ENCODE results near the gene AK1.
"Not testable (repeated sequence)": the region's sequence is repeated elsewhere in the genome, so short reads cannot be mapped to it uniquely, and the experiment has no call there.

The AK1 gene

GRCh38 chr9:127881715-127882114 is 4.2 kb upstream of the AK1 start:
- DNase-seq, result not testable (repeated sequence)

- DNase-seq, result no peak
These were observed 2.7 kb upstream of the AK1 start for GRCh38 chr9:127880143-127880542.

- DNase-seq, result no peak
These were observed 1.3 kb upstream of the AK1 start for GRCh38 chr9:127878652-127879390.

GRCh38 chr9:127878001-127878651 is 651 bp upstream of the AK1 start:
- no peak for DNase-seq

GRCh38 chr9:127876764-127877562 is 512 bp downstream of the AK1 start:
- no peak for DNase-seq

- DNase-seq, result no peak
These were observed 1.3 kb downstream of the AK1 start for GRCh38 chr9:127876026-127876763.

GRCh38 chr9:127875306-127875966 is 2.0 kb downstream of the AK1 start:
- no peak for DNase-seq

GRCh38 chr9:127874301-127875221 is 2.9 kb downstream of the AK1 start:
- DNase-seq, result no peak

GRCh38 chr9:127873886-127874285 is 3.6 kb downstream of the AK1 start:
- DNase-seq, result no peak

GRCh38 chr9:127873223-127873691 is 4.2 kb downstream of the AK1 start:
- no peak for DNase-seq

GRCh38 chr9:127872369-127873222 is 4.9 kb downstream of the AK1 start:
- DNase-seq, result no peak

- DNase-seq, result no peak
These were observed 5.9 kb downstream of the AK1 start for GRCh38 chr9:127871531-127871930.

GRCh38 chr9:127870887-127871286 is 6.6 kb downstream of the AK1 start:
- DNase-seq, result no peak

GRCh38 chr9:127870153-127870491 is 7.4 kb downstream of the AK1 start:
- DNase-seq, result not testable (repeated sequence)

- DNase-seq, result peak; percentile 75
These were observed 7.9 kb downstream of the AK1 start for GRCh38 chr9:127869310-127870152.

- no peak for DNase-seq
These were observed 9.1 kb downstream of the AK1 start for GRCh38 chr9:127868278-127868902.

GRCh38 chr9:127867356-127868277 is 9.9 kb downstream of the AK1 start:
- no peak for DNase-seq

- DNase-seq, result no peak
These were observed 10.9 kb downstream of the AK1 start for GRCh38 chr9:127866535-127866934.

All from effector CD8-positive, alpha-beta T cell (primary cell).